ENCODE results near the gene PRKN.

The PRKN gene

GRCh38 chr6:162630069-162630468 lies 97.5 kb downstream of the PRKN start:
- DNase-seq = no peak
- no peak overlapping the region for H3K4me3 ChIP-seq (ENCODE audit: insufficient read depth, low read depth, low read length, poor library complexity, severe bottlenecking)
- H3K4me1 ChIP-seq (ENCODE audit: control insufficient read depth, insufficient read depth, low read length, poor library complexity, severe bottlenecking) = no peaks in the 10 kb centered on the region
- H3K27ac ChIP-seq (ENCODE audit: insufficient read depth, low read length, poor library complexity, severe bottlenecking) = no peak overlapping the region
- no peaks in the 10 kb centered on the region for H3K9me3 ChIP-seq (ENCODE audit: control insufficient read depth, low read length)
- no peaks in the 10 kb centered on the region for H3K27me3 ChIP-seq (replicated peaks; ENCODE audit: control insufficient read depth, insufficient read depth, low read length, poor library complexity, severe bottlenecking)
- H3K36me3 ChIP-seq (ENCODE audit: control insufficient read depth, insufficient read depth, low read length) = no peaks in the 10 kb centered on the region

- no peaks in the 10 kb centered on the region for H3K4me1 ChIP-seq (ENCODE audit: control insufficient read depth, insufficient read depth, low read length, poor library complexity, severe bottlenecking)
- no peaks in the 10 kb centered on the region for H3K27me3 ChIP-seq (replicated peaks; ENCODE audit: control insufficient read depth, insufficient read depth, low read length, poor library complexity, severe bottlenecking)
- no peaks in the 10 kb centered on the region for H3K9me3 ChIP-seq (ENCODE audit: control insufficient read depth, low read length)
- H3K36me3 ChIP-seq (ENCODE audit: control insufficient read depth, insufficient read depth, low read length) = no peaks in the 10 kb centered on the region
- no peak overlapping the region for H3K4me3 ChIP-seq (ENCODE audit: insufficient read depth, low read depth, low read length, poor library complexity, severe bottlenecking)
- H3K27ac ChIP-seq (ENCODE audit: insufficient read depth, low read length, poor library complexity, severe bottlenecking) = no peak overlapping the region
- DNase-seq = no peak
Observed at GRCh38 chr6:162627825-162628224, 99.7 kb downstream of the PRKN start.

GRCh38 chr6:162627362-162627761 lies 100.2 kb downstream of the PRKN start:
- Histone ChIP-seq H3K36me3 (ENCODE audit: control insufficient read depth, insufficient read depth, low read length) (no peaks in the 10 kb centered on the region), H3K9me3 (ENCODE audit: control insufficient read depth, low read length) (no peaks in the 10 kb centered on the region), H3K27ac (ENCODE audit: insufficient read depth, low read length, poor library complexity, severe bottlenecking) (no peak overlapping the region), H3K27me3 (replicated peaks; ENCODE audit: control insufficient read depth, insufficient read depth, low read length, poor library complexity, severe bottlenecking) (no peaks in the 10 kb centered on the region), H3K4me1 (ENCODE audit: control insufficient read depth, insufficient read depth, low read length, poor library complexity, severe bottlenecking) (no peaks in the 10 kb centered on the region), H3K4me3 (ENCODE audit: insufficient read depth, low read depth, low read length, poor library complexity, severe bottlenecking) (no peak overlapping the region)
- no peak for DNase-seq

GRCh38 chr6:162626869-162627268 lies 100.7 kb downstream of the PRKN start:
- H3K27ac ChIP-seq (ENCODE audit: insufficient read depth, low read length, poor library complexity, severe bottlenecking) = no peak overlapping the region
- DNase-seq = no peak
- H3K4me3 ChIP-seq (ENCODE audit: insufficient read depth, low read depth, low read length, poor library complexity, severe bottlenecking) = no peak overlapping the region
- H3K4me1 ChIP-seq (ENCODE audit: control insufficient read depth, insufficient read depth, low read length, poor library complexity, severe bottlenecking) = no peaks in the 10 kb centered on the region
- no peaks in the 10 kb centered on the region for H3K27me3 ChIP-seq (replicated peaks; ENCODE audit: control insufficient read depth, insufficient read depth, low read length, poor library complexity, severe bottlenecking)
- no peaks in the 10 kb centered on the region for H3K9me3 ChIP-seq (ENCODE audit: control insufficient read depth, low read length)
- no peaks in the 10 kb centered on the region for H3K36me3 ChIP-seq (ENCODE audit: control insufficient read depth, insufficient read depth, low read length)

- no peak overlapping the region for H3K4me3 ChIP-seq (ENCODE audit: insufficient read depth, low read depth, low read length, poor library complexity, severe bottlenecking)
- H3K9me3 ChIP-seq (ENCODE audit: control insufficient read depth, low read length) = no peaks in the 10 kb centered on the region
- DNase-seq = no peak
- H3K4me1 ChIP-seq (ENCODE audit: control insufficient read depth, insufficient read depth, low read length, poor library complexity, severe bottlenecking) = no peaks in the 10 kb centered on the region
- no peaks in the 10 kb centered on the region for H3K27me3 ChIP-seq (replicated peaks; ENCODE audit: control insufficient read depth, insufficient read depth, low read length, poor library complexity, severe bottlenecking)
- H3K36me3 ChIP-seq (ENCODE audit: control insufficient read depth, insufficient read depth, low read length) = no peaks in the 10 kb centered on the region
- H3K27ac ChIP-seq (ENCODE audit: insufficient read depth, low read length, poor library complexity, severe bottlenecking) = no peak overlapping the region
Observed at GRCh38 chr6:162625846-162626540, 101.6 kb downstream of the PRKN start.

GRCh38 chr6:162622572-162622971 lies 105.0 kb downstream of the PRKN start:
- H3K9me3 ChIP-seq (ENCODE audit: control insufficient read depth, low read length) = no peaks in the 10 kb centered on the region
- no peak overlapping the region for H3K4me3 ChIP-seq (ENCODE audit: insufficient read depth, low read depth, low read length, poor library complexity, severe bottlenecking)
- no peaks in the 10 kb centered on the region for H3K27me3 ChIP-seq (replicated peaks; ENCODE audit: control insufficient read depth, insufficient read depth, low read length, poor library complexity, severe bottlenecking)
- no peaks in the 10 kb centered on the region for H3K36me3 ChIP-seq (ENCODE audit: control insufficient read depth, insufficient read depth, low read length)
- H3K27ac ChIP-seq (ENCODE audit: insufficient read depth, low read length, poor library complexity, severe bottlenecking) = no peak overlapping the region
- H3K4me1 ChIP-seq (ENCODE audit: control insufficient read depth, insufficient read depth, low read length, poor library complexity, severe bottlenecking) = no peaks in the 10 kb centered on the region
- no peak for DNase-seq

GRCh38 chr6:162621246-162621645 lies 106.3 kb downstream of the PRKN start:
- no peak for DNase-seq
- H3K4me3 ChIP-seq (ENCODE audit: insufficient read depth, low read depth, low read length, poor library complexity, severe bottlenecking) = no peak overlapping the region
- H3K4me1 ChIP-seq (ENCODE audit: control insufficient read depth, insufficient read depth, low read length, poor library complexity, severe bottlenecking) = no peaks in the 10 kb centered on the region
- no peaks in the 10 kb centered on the region for H3K36me3 ChIP-seq (ENCODE audit: control insufficient read depth, insufficient read depth, low read length)
- H3K9me3 ChIP-seq (ENCODE audit: control insufficient read depth, low read length) = no peaks in the 10 kb centered on the region
- no peaks in the 10 kb centered on the region for H3K27me3 ChIP-seq (replicated peaks; ENCODE audit: control insufficient read depth, insufficient read depth, low read length, poor library complexity, severe bottlenecking)
- no peak overlapping the region for H3K27ac ChIP-seq (ENCODE audit: insufficient read depth, low read length, poor library complexity, severe bottlenecking)

- Histone ChIP-seq H3K9me3 (ENCODE audit: control insufficient read depth, low read length) (no peaks in the 10 kb centered on the region), H3K36me3 (ENCODE audit: control insufficient read depth, insufficient read depth, low read length) (no peaks in the 10 kb centered on the region), H3K4me3 (ENCODE audit: insufficient read depth, low read depth, low read length, poor library complexity, severe bottlenecking) (no peak overlapping the region), H3K27me3 (replicated peaks; ENCODE audit: control insufficient read depth, insufficient read depth, low read length, poor library complexity, severe bottlenecking) (no peaks in the 10 kb centered on the region), H3K27ac (ENCODE audit: insufficient read depth, low read length, poor library complexity, severe bottlenecking) (no peak overlapping the region), H3K4me1 (ENCODE audit: control insufficient read depth, insufficient read depth, low read length, poor library complexity, severe bottlenecking) (no peaks in the 10 kb centered on the region)
- no peak for DNase-seq
Observed at GRCh38 chr6:162620073-162620472, 107.5 kb downstream of the PRKN start.

GRCh38 chr6:162618448-162619002 lies 109.0 kb downstream of the PRKN start:
- Histone ChIP-seq H3K36me3 (ENCODE audit: control insufficient read depth, insufficient read depth, low read length) (no peaks in the 10 kb centered on the region), H3K4me1 (ENCODE audit: control insufficient read depth, insufficient read depth, low read length, poor library complexity, severe bottlenecking) (no peaks in the 10 kb centered on the region), H3K4me3 (ENCODE audit: insufficient read depth, low read depth, low read length, poor library complexity, severe bottlenecking) (no peak overlapping the region), H3K27ac (ENCODE audit: insufficient read depth, low read length, poor library complexity, severe bottlenecking) (no peak overlapping the region), H3K9me3 (ENCODE audit: control insufficient read depth, low read length) (no peaks in the 10 kb centered on the region), H3K27me3 (replicated peaks; ENCODE audit: control insufficient read depth, insufficient read depth, low read length, poor library complexity, severe bottlenecking) (no peaks in the 10 kb centered on the region)
- no peak for DNase-seq

- H3K36me3 ChIP-seq (ENCODE audit: control insufficient read depth, insufficient read depth, low read length) = no peaks in the 10 kb centered on the region
- no peak for DNase-seq
- no peak overlapping the region for H3K27ac ChIP-seq (ENCODE audit: insufficient read depth, low read length, poor library complexity, severe bottlenecking)
- H3K4me1 ChIP-seq (ENCODE audit: control insufficient read depth, insufficient read depth, low read length, poor library complexity, severe bottlenecking) = no peaks in the 10 kb centered on the region
- H3K4me3 ChIP-seq (ENCODE audit: insufficient read depth, low read depth, low read length, poor library complexity, severe bottlenecking) = no peak overlapping the region
- no peaks in the 10 kb centered on the region for H3K9me3 ChIP-seq (ENCODE audit: control insufficient read depth, low read length)
- no peaks in the 10 kb centered on the region for H3K27me3 ChIP-seq (replicated peaks; ENCODE audit: control insufficient read depth, insufficient read depth, low read length, poor library complexity, severe bottlenecking)
Observed at GRCh38 chr6:162615016-162615705, 112.4 kb downstream of the PRKN start.

Measured in effector memory CD4-positive, alpha-beta T cell (primary cell).